GM18867 (cell line): ENCODE measurements around the gene PPM1E.
"Not testable (repeated sequence)": the region's sequence is repeated elsewhere in the genome, so short reads cannot be mapped to it uniquely, and the experiment has no call there.

ENCODE experiments used
- ATAC-seq: cut with Tn5 transposase; IDR thresholded peaks from one replicate; pipeline ENCODE4 v1.9.1; 2021; ENCODE audit warnings: mild to moderate bottlenecking, moderate library complexity; ENCODE audit not compliant: unreplicated experiment

PPM1E gene

DNA sequence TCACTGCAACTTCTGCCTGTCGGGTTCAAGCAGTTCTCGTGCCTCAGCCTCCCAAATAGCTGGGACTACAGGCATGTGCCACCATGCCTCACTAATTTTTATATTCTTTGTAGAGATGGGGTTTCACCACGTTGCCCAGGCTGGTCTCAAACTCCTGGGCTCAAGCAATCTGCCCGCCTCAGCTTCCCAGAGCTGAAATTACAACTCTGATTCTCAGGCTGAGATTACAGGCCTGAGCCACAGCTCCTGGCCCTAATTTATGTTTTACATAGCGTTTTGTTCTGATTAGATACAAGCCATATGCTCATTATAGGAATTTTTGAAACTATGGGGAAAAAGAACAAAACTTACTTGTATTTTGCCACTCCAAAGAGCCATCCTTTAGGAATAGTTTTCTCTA is 22.8 kb downstream of the PPM1E start:
- not testable (repeated sequence) for ATAC-seq

DNA sequence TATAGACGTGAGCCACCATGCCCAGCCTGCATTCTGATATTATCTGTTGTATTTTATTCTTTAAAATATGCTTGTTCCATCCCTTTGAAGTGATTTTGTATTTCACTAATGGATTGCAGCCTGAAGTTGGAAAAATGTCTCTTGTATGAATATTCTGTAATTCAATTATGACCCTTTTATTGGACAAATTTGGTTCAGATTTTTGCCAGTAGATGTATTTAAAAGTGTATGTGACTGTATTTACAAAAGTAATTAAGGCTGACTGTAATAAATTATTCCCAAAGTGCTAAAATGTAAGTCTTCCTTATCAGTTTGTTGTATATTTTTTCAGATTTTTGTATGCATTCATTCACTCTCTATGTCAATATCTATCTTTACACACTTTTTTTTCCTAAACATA is 23.8 kb downstream of the PPM1E start:
- ATAC-seq: no peak

DNA sequence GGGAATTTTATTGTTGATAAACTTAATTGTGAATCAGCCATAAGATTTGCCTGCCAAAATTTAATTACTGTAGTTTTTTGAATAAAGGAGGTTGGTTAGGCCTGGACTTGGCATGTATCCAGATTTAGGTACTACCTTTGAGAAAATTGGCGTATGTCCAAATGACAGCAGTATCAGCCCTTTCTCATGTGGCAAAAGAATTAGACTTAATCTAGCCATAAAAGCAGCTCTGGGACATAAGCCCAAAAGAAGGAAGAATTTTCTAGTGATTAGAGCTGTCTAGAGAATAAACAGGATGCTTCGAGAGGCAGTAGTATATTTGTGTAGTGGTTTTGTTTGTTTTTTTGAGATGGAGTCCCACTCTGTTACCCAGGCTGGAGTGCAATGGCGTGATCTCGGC is 27.7 kb downstream of the PPM1E start:
- ATAC-seq: no peak

DNA sequence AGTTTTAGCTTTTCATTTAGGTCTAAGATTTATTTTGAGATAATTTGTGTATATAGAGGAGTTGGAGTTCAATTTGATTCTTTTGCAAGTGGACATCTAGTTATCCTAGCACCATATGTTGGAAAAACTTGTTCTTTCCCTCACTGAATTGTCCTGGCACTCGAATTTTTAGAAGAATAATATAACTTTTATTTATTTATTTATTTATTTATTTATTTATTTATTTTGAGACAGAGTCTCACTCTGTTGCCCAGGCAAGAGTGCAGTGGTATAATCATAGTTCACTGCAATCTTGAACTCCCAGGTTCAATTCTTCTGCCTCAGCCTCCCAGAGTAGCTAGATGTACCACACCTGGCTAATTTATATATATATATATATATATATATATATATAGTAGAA is 29.4 kb downstream of the PPM1E start:
- ATAC-seq: no peak

DNA sequence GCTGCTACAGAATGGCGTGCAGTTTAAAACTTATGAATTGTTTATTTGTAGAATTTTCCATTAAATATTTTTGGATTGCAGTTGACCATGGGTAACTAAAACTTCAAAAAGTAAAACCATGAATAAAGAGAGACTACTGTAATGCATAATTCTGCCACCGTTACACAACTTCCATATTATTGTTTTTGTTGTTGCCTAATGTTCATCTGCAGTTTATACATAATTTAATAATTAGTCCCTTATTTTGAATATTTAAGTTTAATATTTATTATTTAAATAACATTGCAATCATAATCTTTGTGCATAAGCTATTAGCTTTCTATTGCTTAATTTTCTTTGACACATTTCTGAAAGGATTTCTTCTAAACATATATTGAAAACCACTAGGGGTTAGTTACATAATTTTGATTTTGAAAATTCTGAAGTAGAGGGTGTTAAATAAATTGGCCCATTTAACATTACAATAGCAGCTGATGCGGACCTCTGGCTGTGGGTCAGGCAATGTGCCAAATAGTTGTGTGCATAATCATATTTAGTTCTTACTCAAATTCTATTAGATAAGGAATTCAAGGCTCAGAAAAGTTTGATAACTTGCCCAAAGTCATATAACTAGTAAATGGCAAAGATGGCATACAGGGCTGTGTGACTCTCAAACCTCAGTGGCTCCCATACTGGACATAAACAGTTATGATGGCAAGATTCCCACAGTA is 31.1 kb downstream of the PPM1E start:
- no peak for ATAC-seq

DNA sequence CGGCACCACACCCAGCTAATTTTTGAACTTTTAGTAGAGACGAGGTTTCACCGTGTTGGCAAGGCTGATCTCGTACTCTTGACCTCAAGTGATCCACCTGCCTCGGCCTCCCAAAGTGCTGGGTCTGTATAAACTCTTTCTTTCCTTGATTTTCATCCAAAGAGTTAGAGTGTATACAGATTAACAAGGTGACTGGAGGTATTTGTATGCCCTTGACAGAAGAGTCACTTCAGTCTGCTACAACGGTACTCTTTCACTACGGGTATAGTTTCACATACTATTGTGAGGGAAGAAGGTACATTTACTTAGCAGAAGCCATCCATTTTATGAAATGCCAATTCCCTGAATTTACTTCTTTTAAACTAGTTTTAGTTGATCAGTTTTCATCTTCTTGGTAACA is 32.5 kb downstream of the PPM1E start:
- ATAC-seq: no peak

DNA sequence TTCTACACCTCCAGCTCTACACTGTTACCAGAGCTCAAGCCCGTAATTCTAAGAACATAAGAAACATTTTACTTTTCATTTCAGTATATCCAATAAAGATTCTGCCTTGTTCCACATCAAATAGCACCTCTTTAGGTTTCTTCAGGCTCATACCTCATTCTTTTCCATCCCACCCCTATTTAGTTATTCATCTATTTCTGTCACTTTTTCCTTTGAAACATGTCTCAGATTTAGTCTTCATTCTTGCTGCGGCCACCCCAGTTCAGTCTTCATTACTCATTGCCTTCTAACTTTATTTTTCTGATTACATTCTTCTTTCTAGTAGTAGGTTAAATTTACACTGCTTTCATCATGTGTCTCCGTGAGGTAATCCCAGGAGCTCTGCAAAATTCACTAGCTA is 33.5 kb downstream of the PPM1E start:
- ATAC-seq: no peak

DNA sequence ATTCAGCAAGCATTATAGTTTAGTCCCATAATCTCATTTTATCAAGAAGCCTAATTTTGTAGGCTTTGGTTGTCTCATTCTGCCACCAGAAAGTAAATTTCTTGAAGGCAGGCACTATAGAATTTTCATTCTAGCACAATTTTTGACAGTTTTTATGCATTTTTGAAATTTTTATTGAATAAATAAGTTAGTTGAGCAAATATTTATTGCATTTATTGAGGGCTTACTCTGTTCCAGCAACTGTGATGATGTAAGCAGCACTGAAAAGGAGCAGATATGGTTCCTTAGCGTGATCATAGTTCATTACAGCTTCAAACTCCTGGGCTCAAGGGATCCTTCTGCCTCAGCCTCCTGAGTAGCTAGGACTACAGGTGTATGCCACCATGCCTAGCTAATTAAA is 34.2 kb downstream of the PPM1E start:
- ATAC-seq: no peak

DNA sequence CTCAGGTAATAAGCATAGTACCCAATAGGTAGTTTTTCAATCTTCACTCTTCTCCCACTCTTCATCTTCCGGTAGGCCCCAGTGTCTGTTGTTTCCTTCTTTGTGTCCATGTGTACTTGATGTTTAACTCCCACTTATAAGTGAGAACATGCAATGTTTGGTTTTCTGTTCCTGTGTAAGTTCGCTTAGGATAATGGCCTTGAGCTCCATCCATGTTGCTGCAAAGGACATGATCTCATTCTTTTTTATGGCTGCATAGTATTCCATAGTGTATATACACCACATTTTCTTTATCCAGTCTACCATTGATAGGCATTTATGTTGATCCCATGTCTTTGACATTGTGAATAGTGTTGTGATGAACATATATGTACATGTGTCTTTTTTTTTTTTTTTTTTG is 38.9 kb downstream of the PPM1E start:
- ATAC-seq: not testable (repeated sequence)

DNA sequence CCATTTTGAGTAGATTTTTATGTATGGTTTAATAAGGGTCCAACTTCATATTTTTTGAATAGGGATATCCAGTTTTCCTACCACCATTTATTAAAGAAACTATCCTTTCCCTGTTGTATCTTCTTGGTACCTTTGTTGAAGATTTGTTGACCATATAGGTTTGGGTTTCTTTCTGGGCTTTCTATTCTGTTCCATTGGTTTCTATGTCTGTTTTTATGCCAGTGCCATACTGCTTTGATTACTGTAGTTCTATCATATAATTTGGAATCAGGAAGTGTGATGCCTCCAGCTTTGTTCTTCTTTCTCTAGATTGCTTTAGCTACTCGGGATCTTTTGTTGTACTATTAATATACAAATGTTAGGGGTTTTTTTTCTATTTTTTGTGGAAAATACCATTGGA is 46.5 kb downstream of the PPM1E start:
- no peak for ATAC-seq

DNA sequence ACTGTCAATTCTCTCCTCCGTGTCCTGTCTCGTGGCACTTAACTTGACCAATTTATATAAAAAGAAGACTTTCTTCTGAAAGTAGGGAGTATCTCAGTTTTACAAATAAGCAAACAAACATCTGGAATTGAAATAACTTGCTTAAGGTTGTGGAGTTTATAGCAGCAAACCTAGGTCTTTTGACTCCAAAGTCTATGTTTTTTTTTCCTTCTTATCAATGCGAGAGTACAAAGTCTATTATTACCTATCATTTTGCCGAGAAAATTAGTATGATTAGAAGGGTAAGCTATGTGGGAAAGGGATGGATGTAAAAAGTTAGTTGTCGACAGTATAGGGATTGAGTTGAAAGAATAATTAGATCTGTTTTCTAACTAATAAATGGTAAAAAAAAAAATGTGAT is 50.4 kb downstream of the PPM1E start:
- ATAC-seq: no peak

DNA sequence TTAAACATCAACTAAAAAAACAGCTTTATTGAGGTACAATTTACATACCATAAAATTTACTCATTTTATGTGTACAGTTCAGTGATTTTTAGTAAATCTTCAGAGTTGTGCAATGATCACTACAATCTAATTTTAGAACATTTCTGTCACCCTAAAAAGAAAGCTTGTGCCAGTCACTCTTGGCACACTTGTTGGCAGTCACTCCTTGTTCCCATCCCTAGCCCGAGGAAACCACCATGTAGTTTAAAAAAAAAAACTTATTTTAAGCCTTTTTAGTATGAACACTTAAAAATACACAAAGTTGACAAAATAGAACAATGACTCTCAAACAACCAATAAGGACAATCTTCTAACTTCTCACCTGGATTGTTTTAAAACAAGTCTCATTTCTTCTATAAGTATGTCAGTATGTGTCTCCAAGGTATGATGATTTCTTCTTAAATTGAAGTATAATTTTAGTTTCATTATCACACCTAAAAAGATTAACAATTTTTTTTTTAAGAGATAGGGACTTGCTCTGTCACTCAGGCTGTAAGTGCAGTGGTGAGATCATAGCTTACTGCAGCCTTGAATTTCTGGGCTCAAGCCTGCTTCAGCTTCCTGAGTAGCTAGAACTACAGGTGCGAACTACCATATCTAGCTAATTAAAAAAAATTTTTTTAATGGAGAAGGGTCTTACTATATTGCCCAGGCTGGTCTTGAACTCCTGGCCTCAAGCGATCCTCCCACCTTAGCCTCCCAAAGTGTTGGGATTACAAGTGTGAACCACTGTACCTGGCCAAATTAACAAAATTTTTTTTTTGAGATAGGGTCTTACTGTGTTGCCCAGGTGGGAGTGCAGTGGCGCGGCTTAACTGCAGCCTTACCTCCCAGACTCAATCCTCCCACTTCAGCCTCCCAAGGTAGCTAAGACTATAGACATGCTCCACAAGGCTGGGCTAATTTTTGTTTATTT is 53.2 kb downstream of the PPM1E start:
- ATAC-seq: no peak

DNA sequence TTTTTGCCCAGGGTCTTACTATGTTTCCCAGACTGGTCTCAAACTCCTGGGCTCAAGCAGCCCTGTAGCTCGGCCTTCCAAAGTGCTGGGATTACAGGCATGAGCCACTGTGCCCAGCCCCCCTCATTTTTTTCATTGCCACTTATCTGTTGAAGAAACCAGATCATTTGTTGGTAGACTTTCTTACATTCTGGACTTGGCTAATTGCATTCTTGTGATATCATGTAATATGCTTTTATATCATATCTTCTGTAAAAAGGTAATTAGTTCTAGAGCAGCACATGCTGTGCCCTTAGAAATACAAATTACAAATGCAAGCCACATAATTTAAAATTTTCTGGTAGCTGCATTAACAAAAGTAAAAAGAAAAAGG is 53.9 kb downstream of the PPM1E start:
- ATAC-seq: no peak

DNA sequence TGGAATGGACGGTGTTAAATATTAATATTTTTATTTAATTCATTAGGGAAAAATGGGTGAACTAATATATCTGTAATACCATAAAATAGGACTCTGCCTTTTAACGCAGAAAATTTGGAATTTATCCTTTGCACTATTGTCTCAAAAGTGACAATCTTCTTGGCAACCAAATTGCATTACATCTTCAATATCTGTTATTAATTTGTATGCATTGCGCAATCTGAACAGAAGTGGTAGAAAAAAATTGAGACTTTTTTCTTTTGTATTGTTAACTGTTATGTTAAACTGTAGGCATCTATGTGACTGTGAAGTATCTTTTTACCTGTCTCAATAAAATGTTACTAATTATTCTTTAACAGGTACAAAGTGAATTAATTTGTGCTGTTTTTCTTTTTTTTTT is 55.6 kb downstream of the PPM1E start:
- no peak for ATAC-seq

DNA sequence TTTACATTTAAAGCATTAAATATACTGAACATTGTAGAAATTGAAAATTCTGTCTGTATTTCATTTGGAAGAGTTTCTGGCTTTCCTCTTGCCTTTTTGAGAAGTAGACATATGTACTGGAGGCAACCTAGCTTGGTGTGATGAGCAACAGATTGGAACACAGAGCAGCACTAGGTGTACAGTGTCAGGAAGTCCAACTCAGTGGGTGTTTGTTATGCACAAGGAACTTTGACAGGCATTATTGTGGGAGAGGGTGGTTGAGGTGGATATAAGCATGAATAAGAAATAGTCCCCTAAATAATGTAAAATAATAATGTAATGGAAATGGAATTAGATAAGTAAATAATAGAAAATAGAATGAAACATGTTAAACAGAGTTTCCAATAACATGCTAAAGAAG is 58.1 kb downstream of the PPM1E start:
- ATAC-seq: no peak

DNA sequence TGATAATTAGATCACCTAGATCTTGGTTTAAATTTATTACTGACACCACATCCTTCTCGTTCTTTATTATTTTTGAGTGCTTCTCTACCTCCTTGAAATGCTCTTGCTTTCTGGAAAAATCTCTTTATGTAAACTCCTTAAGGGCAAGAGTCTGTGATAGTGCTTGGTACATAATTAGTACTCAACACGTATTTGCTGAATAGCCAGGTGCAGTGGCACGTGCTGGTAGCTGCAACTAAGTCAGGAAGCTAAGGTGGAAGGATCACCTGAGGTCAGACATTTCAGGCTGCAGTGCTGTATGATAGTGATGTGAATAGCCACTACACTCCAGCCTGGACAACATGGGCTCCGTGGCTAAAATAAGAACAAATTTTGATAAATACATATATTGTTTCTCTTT is 63.0 kb downstream of the PPM1E start:
- no peak for ATAC-seq

DNA sequence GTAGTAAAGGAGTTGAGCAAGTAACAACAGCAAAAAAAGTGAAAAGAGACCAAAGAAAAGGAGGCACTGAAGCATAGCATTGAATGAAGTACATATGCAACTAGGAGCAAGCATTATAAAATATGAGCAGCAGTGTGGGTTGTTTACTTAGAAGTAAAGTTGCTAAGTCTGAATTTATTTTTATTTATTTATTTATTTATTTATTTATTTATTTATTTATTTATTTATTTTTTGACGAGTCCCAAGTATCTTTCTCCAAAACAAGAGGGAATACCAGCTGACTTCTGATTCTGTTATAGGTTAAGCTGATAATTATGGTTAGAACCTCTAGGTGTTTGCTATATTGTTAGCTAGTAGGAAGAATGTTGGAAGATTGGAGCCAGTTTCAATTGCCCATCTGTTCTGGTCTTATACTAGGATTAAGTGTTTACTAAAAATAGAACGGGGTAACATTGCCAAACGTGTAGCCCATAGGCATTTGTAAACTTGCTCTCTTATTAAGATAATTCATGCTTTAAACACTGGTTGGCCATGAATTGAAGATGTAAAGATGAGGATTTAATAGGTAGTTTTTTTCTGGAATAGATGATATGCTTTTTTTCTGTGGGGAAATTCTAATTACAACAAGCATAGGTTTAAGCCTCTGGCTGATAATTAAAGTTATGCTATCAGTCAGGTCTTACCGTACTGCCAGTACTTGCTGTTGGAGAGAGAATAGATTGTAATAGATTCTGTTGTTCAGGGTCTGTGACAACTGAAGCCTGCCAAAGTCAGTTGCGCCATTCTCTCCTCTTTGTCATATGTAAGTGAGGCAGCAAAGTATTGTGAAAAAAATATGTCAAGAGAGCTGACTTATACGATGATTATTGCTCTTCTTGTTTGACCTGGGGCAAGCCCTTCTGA is 66.7 kb downstream of the PPM1E start:
- no peak for ATAC-seq

DNA sequence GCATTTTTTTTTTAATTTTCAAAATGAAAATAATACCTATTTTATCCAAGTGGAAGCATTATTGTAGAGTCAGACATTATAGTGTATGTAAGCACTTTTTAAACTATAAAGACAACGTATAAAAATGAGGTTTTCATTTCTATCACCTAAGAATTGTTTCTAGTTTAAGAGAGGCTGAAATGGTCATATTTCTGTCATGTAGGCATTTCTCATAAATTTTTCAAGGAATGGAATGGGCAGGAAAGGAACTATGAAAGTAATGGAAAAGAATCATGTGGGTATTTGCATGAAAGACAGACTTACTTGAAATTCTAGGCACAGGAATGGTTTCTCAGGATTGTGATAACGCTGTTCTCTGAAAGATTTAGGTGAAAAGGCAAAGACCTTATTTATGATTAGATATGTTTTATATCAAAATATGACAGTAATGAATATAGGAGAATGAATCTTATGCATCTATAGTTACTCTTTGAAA is 67.4 kb downstream of the PPM1E start:
- no peak for ATAC-seq

DNA sequence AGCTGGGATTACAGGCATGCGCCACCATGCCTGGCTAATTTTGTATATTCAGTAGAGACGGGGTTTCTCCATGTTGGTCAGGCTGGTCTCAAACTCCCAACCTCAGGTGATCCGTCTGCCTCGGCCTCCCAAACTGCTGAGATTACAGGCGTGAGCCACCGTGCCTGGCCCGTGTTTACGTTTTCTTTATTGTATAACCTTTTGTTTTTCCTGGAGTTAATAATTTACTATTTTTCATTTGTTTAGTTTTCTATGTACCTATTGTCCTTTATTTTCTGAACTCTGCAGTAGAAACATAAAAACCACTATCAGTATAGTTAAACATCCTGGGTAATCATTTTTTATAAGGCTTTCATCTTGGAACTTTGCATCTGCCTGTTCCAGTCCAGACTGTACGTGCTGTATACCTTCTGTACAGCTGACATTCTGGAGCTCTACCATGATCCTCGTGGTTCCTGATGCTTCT is 73.6 kb downstream of the PPM1E start:
- ATAC-seq: no peak

DNA sequence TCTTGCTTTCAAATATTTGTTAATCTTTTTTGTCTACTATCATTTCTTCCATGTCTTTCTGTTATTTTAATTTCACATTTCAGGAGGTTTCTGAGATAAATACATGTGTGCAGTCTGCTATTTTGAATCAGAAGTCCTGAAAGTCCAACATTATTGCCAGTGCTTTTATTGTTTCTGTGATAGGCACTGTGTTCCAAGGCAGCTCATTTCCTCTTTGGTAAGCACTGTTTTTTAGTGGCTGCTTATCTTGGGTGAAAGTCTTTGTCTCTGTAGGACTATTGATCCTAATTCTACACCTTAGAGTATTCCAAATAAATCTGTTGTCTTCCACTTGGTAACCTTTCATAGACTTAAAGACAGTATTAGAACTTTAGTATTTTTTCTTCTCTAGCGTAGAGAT is 76.1 kb downstream of the PPM1E start:
- no peak for ATAC-seq

DNA sequence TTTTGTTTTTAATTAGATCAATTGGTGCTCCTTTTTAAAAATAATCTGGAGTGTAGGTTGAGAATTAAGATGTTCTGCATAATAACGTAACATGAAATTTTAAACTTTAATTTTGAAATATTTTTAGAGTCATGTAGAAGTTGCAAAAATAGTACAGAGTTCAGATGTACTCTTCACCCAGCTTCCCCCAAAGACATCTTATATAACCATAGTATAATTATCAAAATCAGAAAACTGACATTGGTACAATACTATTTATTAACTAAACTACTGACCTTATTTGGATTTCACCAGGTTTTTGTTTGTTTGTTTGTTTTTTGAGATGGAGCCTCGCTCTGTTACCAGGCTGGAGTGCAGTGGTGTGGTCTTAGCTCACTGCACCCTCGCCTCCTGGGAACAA is 76.9 kb downstream of the PPM1E start:
- no peak for ATAC-seq
